ENCODE results near the gene RCAN2.
"Not testable (repeated sequence)": the region's sequence is repeated elsewhere in the genome, so short reads cannot be mapped to it uniquely, and the experiment has no call there.

Gene RCAN2

GRCh38 chr6:46381579-46381978, 109.7 kb downstream of the RCAN2 start:
- DNase-seq, result no peak

- DNase-seq, result no peak
Observed at GRCh38 chr6:46381057-46381456, 110.2 kb downstream of the RCAN2 start.

GRCh38 chr6:46380152-46380807, 111.0 kb downstream of the RCAN2 start:
- no peak for DNase-seq

GRCh38 chr6:46378882-46379416, 112.3 kb downstream of the RCAN2 start:
- no peak for DNase-seq

GRCh38 chr6:46378161-46378881, 112.9 kb downstream of the RCAN2 start:
- no peak for DNase-seq

GRCh38 chr6:46377209-46377608, 114.0 kb downstream of the RCAN2 start:
- DNase-seq, result no peak

GRCh38 chr6:46376562-46377061, 114.6 kb downstream of the RCAN2 start:
- no peak for DNase-seq

- DNase-seq, result no peak
Observed at GRCh38 chr6:46370622-46371021, 120.6 kb downstream of the RCAN2 start.

- no peak for DNase-seq
Observed at GRCh38 chr6:46368169-46368536, 123.1 kb downstream of the RCAN2 start.

GRCh38 chr6:46367354-46368168, 123.7 kb downstream of the RCAN2 start:
- no peak for DNase-seq

GRCh38 chr6:46366190-46366900, 124.9 kb downstream of the RCAN2 start:
- DNase-seq, result no peak

GRCh38 chr6:46357591-46357990, 133.7 kb downstream of the RCAN2 start:
- no peak for DNase-seq

- DNase-seq, result no peak
Observed at GRCh38 chr6:46356543-46356942, 134.7 kb downstream of the RCAN2 start.

- no peak for DNase-seq
Observed at GRCh38 chr6:46353528-46353927, 137.7 kb downstream of the RCAN2 start.

GRCh38 chr6:46352541-46353268, 138.5 kb downstream of the RCAN2 start:
- DNase-seq, result no peak

- no peak for DNase-seq
Observed at GRCh38 chr6:46350714-46351113, 140.5 kb downstream of the RCAN2 start.

GRCh38 chr6:46347669-46348068, 143.6 kb downstream of the RCAN2 start:
- DNase-seq, result no peak

GRCh38 chr6:46340246-46340645, 151.0 kb downstream of the RCAN2 start:
- no peak for DNase-seq

- no peak for DNase-seq
Observed at GRCh38 chr6:46338131-46338530, 153.1 kb downstream of the RCAN2 start.

GRCh38 chr6:46334442-46334841, 156.8 kb downstream of the RCAN2 start:
- no peak for DNase-seq

GRCh38 chr6:46333481-46333880, 157.8 kb downstream of the RCAN2 start:
- DNase-seq, result no peak

GRCh38 chr6:46332448-46332847, 158.8 kb downstream of the RCAN2 start:
- DNase-seq, result not testable (repeated sequence)
